ENCODE measurements around the gene SPRED1.

GRCh38 chr15:38243278-38244055 is 9.2 kb upstream of the SPRED1 start:
- no peak for TF ChIP-seq CTCF (IDR thresholded peaks at IDR 0.05 in 4 of 5, conservative IDR thresholded peaks at IDR 0.05 in 1 of 5)
- no peak for TF ChIP-seq POLR2A (IDR thresholded peaks at IDR 0.05)

All from gastrocnemius medialis (tissue), 4 donors.